K562 (cell line): ENCODE data around the gene RCN2.

Experiments
- CBFB ChIP-seq: sonication (generic); formaldehyde crosslinking; IDR thresholded peaks from 2 replicates; pipeline ENCODE4 v1.4.0; 2020; ENCODE audit warnings: mild to moderate bottlenecking, missing genetic modification reagents
- CEBPB ChIP-seq: fragments of 450-650 bp; IDR thresholded peaks from 2 replicates; pipeline ENCODE4 v1.6.1; 2016; ENCODE audit warnings: missing genetic modification characterization, missing compliant biosample characterization
- EZH2 ChIP-seq: IDR thresholded peaks from 2 replicates; pipeline ENCODE4 v1.6.1; 2012; ENCODE audit warnings: low read depth, mild to moderate bottlenecking, inconsistent platforms, low read length, borderline replicate concordance
- GTF2E2 ChIP-seq: fragments of 200-800 bp; sonication (Bioruptor generic); IDR thresholded peaks from 2 replicates; pipeline ENCODE4 v1.6.1; 2016; ENCODE audit warnings: missing genetic modification characterization, missing compliant biosample characterization
- HDAC2 ChIP-seq: fragments of 450-650 bp; IDR thresholded peaks from 2 replicates; pipeline ENCODE4 v1.6.1; 2016; ENCODE audit warnings: mild to moderate bottlenecking
- HNRNPLL ChIP-seq: fragments of 200-400 bp; formaldehyde crosslinking; IDR thresholded peaks from 2 replicates; pipeline ENCODE4 v1.6.1; 2017; ENCODE audit warnings: low read length, low read depth, mild to moderate bottlenecking; ENCODE audit not compliant: poor library complexity, severe bottlenecking
- PCBP2 ChIP-seq: fragments of 200-400 bp; formaldehyde crosslinking; IDR thresholded peaks from 2 replicates; pipeline ENCODE4 v1.6.1; 2018; ENCODE audit warnings: low read length, low read depth, mild to moderate bottlenecking, moderate library complexity; ENCODE audit not compliant: poor library complexity, severe bottlenecking
- POLR2A ChIP-seq: fragments of 450-650 bp; conservative IDR thresholded peaks from 2 replicates; pipeline ENCODE4 v1.6.1; 2016
- RBBP5 ChIP-seq: fragments of 200-600 bp; sonication (generic); IDR thresholded peaks from 2 replicates; pipeline ENCODE4 v1.6.1; 2012; ENCODE audit warnings: borderline replicate concordance, mild to moderate bottlenecking, low read length, control low read depth, inconsistent platforms; ENCODE audit not compliant: insufficient read depth, poor library complexity, severe bottlenecking
- RCOR1 ChIP-seq, 2 experiments: IDR thresholded peaks; 2 replicates each; pipeline ENCODE4 v1.6.1; 2012; ENCODE audit warnings: low read depth in 2 of 2, low read length in 2 of 2, borderline replicate concordance in 1 of 2, improper control_type of control experiment in 1 of 2
- ZC3H11A ChIP-seq: IDR thresholded peaks from 2 replicates; pipeline ENCODE4 v1.6.1; 2012; ENCODE audit warnings: low read depth, low read length, improper control_type of control experiment
- TF ChIP-seq, protein P1 (sequence below): fragments of 250-450 bp; sonication (Bioruptor Pico); IDR thresholded peaks from 2 replicates; pipeline ENCODE4 v1.8.0; 2021; ENCODE audit warnings: moderate library complexity, mild to moderate bottlenecking, inconsistent platforms

GRCh38 chr15:76932135-76932966 lies 802 bp downstream of the RCN2 start:
- TF ChIP-seq CBFB (CRISPR knock-in tag) (no peak), ZC3H11A (no peak), PCBP2 (no peak), HDAC2 (no peak), CEBPB (no peak), RCOR1 (IDR thresholded peaks at IDR 0.05; ENCODE audit: borderline replicate concordance in 1 of 2, low read depth in 2 of 2, low read length in 2 of 2) (no peak), HNRNPLL (no peak), GTF2E2 (tag) (no peak), POLR2A (no peak), RBBP5 (no peak), EZH2 (no peak)
- TF ChIP-seq, protein P1, sequence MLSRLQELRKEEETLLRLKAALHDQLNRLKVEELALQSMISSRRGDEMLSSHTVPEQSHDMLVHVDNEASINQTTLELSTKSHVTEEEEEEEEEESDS: no peak
